Measurements from ENCODE around the gene UST. TPM values are rescaled to one million over a fixed set of nuclear protein-coding genes. Genes with fewer than 3 reads are reported as not detected.

The UST gene
- total RNA-seq, 1 experiment from 2014 or later = 7.6 TPM

DNA sequence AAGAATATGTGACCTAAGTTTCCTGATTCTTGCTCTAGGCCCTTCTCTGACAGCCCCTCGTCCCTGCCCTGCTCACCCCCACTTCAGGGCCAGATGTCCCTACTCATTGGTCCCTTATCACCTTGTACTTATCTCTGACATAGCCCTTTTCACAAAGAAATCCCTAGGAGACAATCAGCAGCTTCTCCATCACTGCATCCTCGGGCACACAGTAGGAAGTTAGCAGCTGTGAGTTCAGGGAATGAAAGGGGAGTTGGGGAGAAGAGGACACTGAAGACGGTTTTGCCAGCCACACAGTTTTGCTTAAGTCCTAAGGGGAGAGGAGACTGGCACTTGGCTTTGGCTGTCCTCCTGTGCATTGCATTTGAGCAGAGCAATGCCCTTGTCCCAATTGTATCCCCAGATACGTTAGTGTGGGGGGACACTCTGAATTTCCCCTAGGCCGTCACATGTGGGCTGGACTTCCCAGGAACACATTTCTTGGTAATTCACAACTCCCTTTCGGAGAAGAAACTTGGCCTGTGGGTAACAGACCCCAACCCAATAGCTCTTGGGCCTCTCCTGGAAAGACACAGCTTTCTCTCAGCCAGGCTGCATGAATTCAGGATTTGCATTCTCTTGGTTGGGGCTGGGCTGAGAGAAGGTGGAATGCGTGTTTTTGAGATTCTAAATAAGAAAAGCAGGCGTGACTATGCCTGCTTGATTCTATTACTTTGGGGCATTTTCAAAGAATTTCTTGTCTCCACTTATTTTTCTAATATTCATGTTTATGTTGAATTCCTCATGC, 177.6 kb downstream of the UST start:
- Histone ChIP-seq H3K27me3 (replicated peaks) (no peaks in the 10 kb centered on the region), H3K4me3 (no peak overlapping the region), H3K9me3 (replicated peaks) (0 out of 2 replicates have a peak, but pooled peaks cover 2% of the 10 kb centered on the region), H3K4me1 (replicated peaks) (no peaks in the 10 kb centered on the region), H3K36me3 (no peaks in the 10 kb centered on the region), H3K27ac (no peak overlapping the region)
- DNase-seq (ENCODE audit: low read depth in 1 of 2, low spot score in 2 of 2) = no peak

- no peaks in the 10 kb centered on the region for H3K27me3 ChIP-seq (replicated peaks)
- H3K36me3 ChIP-seq = no peaks in the 10 kb centered on the region
- peak in 1 of 2 experiments; percentile 20 for DNase-seq (ENCODE audit: low read depth in 1 of 2, low spot score in 2 of 2)
- no peak overlapping the region for H3K27ac ChIP-seq
- no peaks in the 10 kb centered on the region for H3K9me3 ChIP-seq (replicated peaks)
- no peaks in the 10 kb centered on the region for H3K4me1 ChIP-seq (replicated peaks)
- no peak overlapping the region for H3K4me3 ChIP-seq
Observed at GRCh38 chr6:148925701-148926100, 178.9 kb downstream of the UST start.

GRCh38 chr6:148926478-148926877, 179.6 kb downstream of the UST start:
- H3K27me3 ChIP-seq (replicated peaks) = no peaks in the 10 kb centered on the region
- no peaks in the 10 kb centered on the region for H3K4me1 ChIP-seq (replicated peaks)
- H3K27ac ChIP-seq = no peak overlapping the region
- DNase-seq (ENCODE audit: low read depth in 1 of 2, low spot score in 2 of 2) = no peak
- no peak overlapping the region for H3K4me3 ChIP-seq
- H3K9me3 ChIP-seq (replicated peaks) = no peaks in the 10 kb centered on the region
- no peaks in the 10 kb centered on the region for H3K36me3 ChIP-seq

DNA sequence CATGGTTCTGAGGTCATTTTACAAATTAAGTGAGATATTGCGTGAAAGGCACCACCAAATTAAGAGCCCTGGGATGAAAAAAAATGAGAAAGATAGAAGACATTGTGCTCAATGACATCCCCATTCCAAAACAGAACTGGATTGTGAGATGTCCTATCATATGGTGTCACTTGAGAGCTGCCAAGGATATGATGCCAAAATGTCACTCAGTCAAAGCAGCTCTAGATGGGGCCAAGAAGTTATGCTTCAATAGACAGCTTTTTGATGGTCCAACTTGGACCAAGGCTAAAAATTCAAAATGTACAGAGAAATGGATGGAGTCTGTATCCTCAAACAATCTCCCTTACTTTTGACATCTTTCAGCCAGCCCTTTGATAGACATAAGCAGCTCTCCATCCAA, 180.8 kb downstream of the UST start:
- no peaks in the 10 kb centered on the region for H3K36me3 ChIP-seq
- H3K27me3 ChIP-seq (replicated peaks) = no peaks in the 10 kb centered on the region
- no peaks in the 10 kb centered on the region for H3K9me3 ChIP-seq (replicated peaks)
- H3K4me1 ChIP-seq (replicated peaks) = no peaks in the 10 kb centered on the region
- H3K4me3 ChIP-seq = no peak overlapping the region
- no peak overlapping the region for H3K27ac ChIP-seq
- DNase-seq (ENCODE audit: low read depth in 1 of 2, low spot score in 2 of 2) = no peak

DNA sequence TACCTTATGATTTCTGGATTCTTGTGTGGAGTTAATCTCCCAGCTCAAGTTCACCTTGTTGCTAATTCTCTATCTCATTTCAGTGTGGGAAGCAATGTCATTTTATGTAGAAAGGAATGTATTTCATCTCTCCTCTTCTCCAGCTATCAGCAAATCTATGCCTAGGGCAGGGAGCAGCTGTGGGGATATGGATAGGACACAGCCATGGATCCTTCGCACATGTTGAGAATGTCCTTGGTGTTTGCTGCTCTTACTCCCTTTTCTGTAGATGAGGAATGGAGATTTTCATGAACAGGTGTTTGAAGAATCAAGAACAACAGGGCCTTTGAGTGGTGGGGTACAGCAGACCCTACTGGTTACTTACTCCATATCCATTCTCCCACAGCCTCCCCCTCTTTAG, 182.0 kb downstream of the UST start:
- H3K4me1 ChIP-seq (replicated peaks) = no peaks in the 10 kb centered on the region
- DNase-seq (ENCODE audit: low read depth in 1 of 2, low spot score in 2 of 2) = no peak
- H3K4me3 ChIP-seq = no peak overlapping the region
- no peak overlapping the region for H3K27ac ChIP-seq
- H3K9me3 ChIP-seq (replicated peaks) = no peaks in the 10 kb centered on the region
- no peaks in the 10 kb centered on the region for H3K27me3 ChIP-seq (replicated peaks)
- H3K36me3 ChIP-seq = no peaks in the 10 kb centered on the region

DNA sequence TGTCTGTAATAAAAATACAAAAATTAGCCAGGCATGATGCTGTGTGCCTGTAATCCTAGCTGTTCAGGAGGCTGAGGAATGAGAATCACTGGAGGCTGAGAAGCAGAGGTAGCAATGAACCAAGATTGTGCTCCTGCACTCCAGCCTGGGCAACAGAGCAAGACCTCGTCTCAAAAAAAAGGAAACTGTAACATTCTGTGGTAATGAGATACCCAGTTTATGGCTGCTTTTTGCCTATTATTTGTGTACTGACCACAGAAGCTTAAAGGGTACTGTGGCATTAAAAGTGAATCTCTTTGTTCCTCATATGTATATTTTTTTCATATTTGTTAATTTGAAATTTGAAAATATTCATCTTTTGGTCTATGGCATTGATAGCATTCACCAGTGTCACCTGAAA, 185.4 kb downstream of the UST start:
- peaks cover 8% of the 10 kb centered on the region; the same call in 1 of the 2 replicates for H3K4me1 ChIP-seq (replicated peaks)
- H3K9me3 ChIP-seq (replicated peaks) = no peaks in the 10 kb centered on the region

GRCh38 chr6:148932731-148933130, 185.9 kb downstream of the UST start:
- no peaks in the 10 kb centered on the region for H3K36me3 ChIP-seq
- peaks cover 8% of the 10 kb centered on the region; the same call in 1 of the 2 replicates for H3K4me1 ChIP-seq (replicated peaks)
- no peaks in the 10 kb centered on the region for H3K27me3 ChIP-seq (replicated peaks)
- H3K27ac ChIP-seq = no peak overlapping the region
- no peaks in the 10 kb centered on the region for H3K9me3 ChIP-seq (replicated peaks)
- no peak for DNase-seq (ENCODE audit: low read depth in 1 of 2, low spot score in 2 of 2)
- H3K4me3 ChIP-seq = no peak overlapping the region

More for the DNA sequence above, 185.4 kb downstream of the UST start:
- Histone ChIP-seq H3K4me3 (no peak overlapping the region), H3K36me3 (no peaks in the 10 kb centered on the region), H3K27me3 (replicated peaks) (no peaks in the 10 kb centered on the region), H3K27ac (no peak overlapping the region)
- DNase-seq (ENCODE audit: low read depth in 1 of 2, low spot score in 2 of 2) = no peak

DNA sequence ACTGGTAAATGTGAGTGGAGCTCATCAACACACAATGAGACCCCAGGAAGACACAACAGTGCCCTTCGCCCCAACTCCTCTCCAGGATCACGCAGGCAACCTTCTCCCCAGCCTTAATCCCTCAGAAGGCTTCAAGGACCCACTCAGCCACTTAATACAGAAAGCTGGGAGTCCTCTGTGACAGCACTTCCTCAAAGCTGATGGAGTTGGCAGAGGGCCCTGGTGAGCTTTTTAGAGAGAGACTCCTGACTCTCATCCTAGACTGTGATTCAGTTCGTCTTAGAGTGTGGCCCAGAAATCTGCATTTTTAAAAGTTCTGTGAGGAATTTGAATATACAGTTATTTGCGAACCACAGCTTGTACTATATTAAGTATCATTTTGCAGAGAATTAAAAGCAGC, 187.7 kb downstream of the UST start:
- DNase-seq (ENCODE audit: low read depth in 1 of 2, low spot score in 2 of 2) = no peak
- Histone ChIP-seq H3K27ac (no peak overlapping the region), H3K4me3 (no peak overlapping the region), H3K9me3 (replicated peaks) (no peaks in the 10 kb centered on the region), H3K36me3 (no peaks in the 10 kb centered on the region), H3K27me3 (replicated peaks) (no peaks in the 10 kb centered on the region), H3K4me1 (replicated peaks) (peaks cover 8% of the 10 kb centered on the region; the same call in 1 of the 2 replicates)

- Histone ChIP-seq H3K9me3 (replicated peaks) (no peaks in the 10 kb centered on the region), H3K36me3 (no peaks in the 10 kb centered on the region), H3K27me3 (replicated peaks) (no peaks in the 10 kb centered on the region), H3K4me1 (replicated peaks) (peaks cover 8% of the 10 kb centered on the region; the same call in 1 of the 2 replicates), H3K27ac (no peak overlapping the region), H3K4me3 (no peak overlapping the region)
- DNase-seq (ENCODE audit: low read depth in 1 of 2, low spot score in 2 of 2) = no peak
Observed at GRCh38 chr6:148934961-148935360, 188.1 kb downstream of the UST start.

GRCh38 chr6:148935705-148936435, 189.0 kb downstream of the UST start:
- no peaks in the 10 kb centered on the region for H3K36me3 ChIP-seq
- H3K4me3 ChIP-seq = no peak overlapping the region
- H3K9me3 ChIP-seq (replicated peaks) = no peaks in the 10 kb centered on the region
- H3K27ac ChIP-seq = no peak overlapping the region
- H3K27me3 ChIP-seq (replicated peaks) = no peaks in the 10 kb centered on the region
- peaks cover 8% of the 10 kb centered on the region; the same call in 1 of the 2 replicates for H3K4me1 ChIP-seq (replicated peaks)
- no peak for DNase-seq (ENCODE audit: low read depth in 1 of 2, low spot score in 2 of 2)

GRCh38 chr6:148943451-148943850, 196.6 kb downstream of the UST start:
- Histone ChIP-seq H3K36me3 (no peaks in the 10 kb centered on the region), H3K27ac (no peak overlapping the region), H3K9me3 (replicated peaks) (no peaks in the 10 kb centered on the region), H3K4me1 (replicated peaks) (no peaks in the 10 kb centered on the region), H3K27me3 (replicated peaks) (no peaks in the 10 kb centered on the region), H3K4me3 (no peak overlapping the region)
- no peak for DNase-seq (ENCODE audit: low read depth in 1 of 2, low spot score in 2 of 2)

DNA sequence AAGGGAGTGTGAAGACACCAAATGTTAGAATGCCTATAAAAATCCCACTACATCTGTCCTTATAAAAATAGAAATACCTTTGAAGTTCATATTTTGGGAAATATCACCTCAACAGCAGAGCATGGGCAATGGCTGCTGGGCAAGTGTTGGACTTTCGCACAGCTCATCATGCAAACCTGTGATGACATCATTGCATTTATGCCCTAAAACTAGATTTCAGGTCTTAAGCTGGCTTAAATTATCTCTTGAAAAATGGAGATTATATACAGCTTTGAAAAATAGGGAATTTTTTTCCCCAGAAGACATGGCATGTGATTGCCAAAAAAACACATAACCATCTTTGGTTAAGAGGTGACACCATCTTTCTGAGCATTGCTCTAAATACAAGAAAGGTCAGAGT, 197.8 kb downstream of the UST start:
- Histone ChIP-seq H3K4me1 (replicated peaks) (no peaks in the 10 kb centered on the region), H3K9me3 (replicated peaks) (no peaks in the 10 kb centered on the region), H3K27ac (no peak overlapping the region), H3K4me3 (no peak overlapping the region), H3K36me3 (no peaks in the 10 kb centered on the region), H3K27me3 (replicated peaks) (no peaks in the 10 kb centered on the region)
- no peak for DNase-seq (ENCODE audit: low read depth in 1 of 2, low spot score in 2 of 2)

DNA sequence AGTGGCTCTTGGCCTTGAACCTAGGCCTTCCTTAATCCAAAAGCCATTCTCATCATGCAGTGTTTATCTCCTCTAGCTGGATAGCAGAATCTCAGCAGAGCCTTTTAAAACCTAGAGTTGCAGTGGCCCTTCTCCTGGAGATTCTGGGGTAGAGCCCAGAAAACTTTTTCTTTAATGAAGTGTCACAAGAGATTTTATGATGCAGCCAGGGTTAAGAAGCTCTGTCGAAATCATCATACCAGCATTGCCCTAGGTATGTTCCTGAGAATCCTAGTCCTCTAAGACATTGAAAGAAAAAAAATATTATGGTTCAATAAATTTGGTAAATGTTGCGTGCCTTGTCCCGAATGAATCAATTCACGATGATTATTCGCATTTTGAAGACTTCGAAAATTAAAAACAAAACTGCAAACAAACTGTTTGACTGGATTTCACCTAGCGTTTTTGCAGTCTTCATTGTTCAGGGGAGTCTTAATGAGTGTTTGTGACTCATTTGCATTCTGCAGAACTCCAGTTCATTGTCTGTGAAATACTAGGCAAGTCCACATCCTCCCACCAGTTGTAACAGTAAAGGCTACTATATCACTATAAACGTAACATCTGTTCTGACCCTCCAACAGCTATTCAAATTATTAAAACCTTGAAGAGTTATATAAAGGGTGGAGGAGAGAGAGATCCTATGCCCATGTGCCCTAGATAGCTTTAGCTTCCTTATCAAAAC, 198.6 kb downstream of the UST start:
- Histone ChIP-seq H3K4me1 (replicated peaks) (peaks cover 4% of the 10 kb centered on the region; the same call in 1 of the 2 replicates), H3K36me3 (no peaks in the 10 kb centered on the region), H3K27ac (no peak overlapping the region), H3K4me3 (no peak overlapping the region), H3K27me3 (replicated peaks) (no peaks in the 10 kb centered on the region), H3K9me3 (replicated peaks) (no peaks in the 10 kb centered on the region)
- no peak for DNase-seq (ENCODE audit: low read depth in 1 of 2, low spot score in 2 of 2)

All from SJSA1 (cell line).